Chondrocyte (in vitro differentiated cells): ENCODE results near the gene NUP50. TPM values are rescaled to one million over a fixed set of nuclear protein-coding genes. Genes with fewer than 3 reads are reported as not detected.
"Not testable (repeated sequence)": the region's sequence is repeated elsewhere in the genome, so short reads cannot be mapped to it uniquely, and the experiment has no call there.

ENCODE experiments used
- DNase-seq: peaks from one replicate; pipeline ENCODE4 v3.0.0; 2021; ENCODE audit warnings: mixed read lengths, low spot score
- H3K27ac Mint-ChIP-seq: one replicate; pipeline ENCODE4 v1.8.0; 2021; ENCODE audit warnings: mild to moderate bottlenecking, moderate library complexity, mixed read lengths; ENCODE audit not compliant: unreplicated experiment
- H3K27me3 Mint-ChIP-seq: 2 replicates; pipeline ENCODE4 v1.8.0; 2021; ENCODE audit warnings: low read depth, mixed read lengths
- H3K36me3 Mint-ChIP-seq: 2 replicates; pipeline ENCODE4 v1.8.0; 2021; ENCODE audit warnings: low read depth, mixed read lengths
- H3K4me1 Mint-ChIP-seq: 2 replicates; pipeline ENCODE4 v1.8.0; 2021; ENCODE audit warnings: low read depth, mild to moderate bottlenecking, mixed read lengths
- H3K4me3 Mint-ChIP-seq: one replicate; pipeline ENCODE4 v1.8.0; 2021; ENCODE audit warnings: mild to moderate bottlenecking, moderate library complexity, mixed read lengths; ENCODE audit not compliant: unreplicated experiment
- H3K9me3 Mint-ChIP-seq: 2 replicates; pipeline ENCODE4 v1.8.0; 2021; ENCODE audit warnings: low read depth, mixed read lengths
- total RNA-seq: library from RNA; stranded (reverse); gene quantifications from 3 replicates; pipeline ENCODE4 v1.2.1, GENCODE V29; 2021
- TF ChIP-seq, protein P1 (sequence below): fragments of 200-600 bp; sonication (generic); IDR thresholded peaks from 2 replicates; pipeline ENCODE4 v1.5.0; 2021; ENCODE audit warnings: antibody characterized with exemption, mild to moderate bottlenecking, moderate library complexity

Gene NUP50
- total RNA-seq, 1 donor from 2014 or later, result 44.1 TPM

DNA sequence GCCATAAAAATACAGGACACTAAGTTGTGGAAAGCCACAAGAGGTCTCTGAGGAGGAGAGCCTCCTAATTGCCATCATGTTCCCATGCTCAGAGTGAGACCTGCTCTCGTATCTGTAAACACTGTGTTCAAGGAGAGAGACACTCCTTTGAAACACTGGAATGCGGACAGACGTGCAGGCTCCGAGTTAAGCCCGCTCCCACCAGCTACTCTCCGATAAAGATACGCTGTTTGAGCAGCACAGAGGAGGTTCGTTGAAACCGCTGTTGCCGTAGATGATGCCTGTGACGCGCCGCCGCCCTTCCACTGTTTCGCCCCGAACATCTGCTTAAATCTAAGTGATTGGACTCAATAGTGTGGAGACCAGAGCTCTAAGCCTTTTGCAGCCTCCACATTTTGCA lies 25.1 kb downstream of the NUP50 start:
- TF ChIP-seq, protein P1, sequence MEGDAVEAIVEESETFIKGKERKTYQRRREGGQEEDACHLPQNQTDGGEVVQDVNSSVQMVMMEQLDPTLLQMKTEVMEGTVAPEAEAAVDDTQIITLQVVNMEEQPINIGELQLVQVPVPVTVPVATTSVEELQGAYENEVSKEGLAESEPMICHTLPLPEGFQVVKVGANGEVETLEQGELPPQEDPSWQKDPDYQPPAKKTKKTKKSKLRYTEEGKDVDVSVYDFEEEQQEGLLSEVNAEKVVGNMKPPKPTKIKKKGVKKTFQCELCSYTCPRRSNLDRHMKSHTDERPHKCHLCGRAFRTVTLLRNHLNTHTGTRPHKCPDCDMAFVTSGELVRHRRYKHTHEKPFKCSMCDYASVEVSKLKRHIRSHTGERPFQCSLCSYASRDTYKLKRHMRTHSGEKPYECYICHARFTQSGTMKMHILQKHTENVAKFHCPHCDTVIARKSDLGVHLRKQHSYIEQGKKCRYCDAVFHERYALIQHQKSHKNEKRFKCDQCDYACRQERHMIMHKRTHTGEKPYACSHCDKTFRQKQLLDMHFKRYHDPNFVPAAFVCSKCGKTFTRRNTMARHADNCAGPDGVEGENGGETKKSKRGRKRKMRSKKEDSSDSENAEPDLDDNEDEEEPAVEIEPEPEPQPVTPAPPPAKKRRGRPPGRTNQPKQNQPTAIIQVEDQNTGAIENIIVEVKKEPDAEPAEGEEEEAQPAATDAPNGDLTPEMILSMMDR, result no peak
- H3K4me3 Mint-ChIP-seq, result no peak overlapping the region
- H3K27ac Mint-ChIP-seq, result no peak overlapping the region
- DNase-seq, result no peak
- peaks cover 18% of the 10 kb centered on the region for H3K36me3 Mint-ChIP-seq
- peaks cover 10% of the 10 kb centered on the region for H3K4me1 Mint-ChIP-seq
- H3K9me3 Mint-ChIP-seq, result no peaks in the 10 kb centered on the region
- H3K27me3 Mint-ChIP-seq, result no peaks in the 10 kb centered on the region

DNA sequence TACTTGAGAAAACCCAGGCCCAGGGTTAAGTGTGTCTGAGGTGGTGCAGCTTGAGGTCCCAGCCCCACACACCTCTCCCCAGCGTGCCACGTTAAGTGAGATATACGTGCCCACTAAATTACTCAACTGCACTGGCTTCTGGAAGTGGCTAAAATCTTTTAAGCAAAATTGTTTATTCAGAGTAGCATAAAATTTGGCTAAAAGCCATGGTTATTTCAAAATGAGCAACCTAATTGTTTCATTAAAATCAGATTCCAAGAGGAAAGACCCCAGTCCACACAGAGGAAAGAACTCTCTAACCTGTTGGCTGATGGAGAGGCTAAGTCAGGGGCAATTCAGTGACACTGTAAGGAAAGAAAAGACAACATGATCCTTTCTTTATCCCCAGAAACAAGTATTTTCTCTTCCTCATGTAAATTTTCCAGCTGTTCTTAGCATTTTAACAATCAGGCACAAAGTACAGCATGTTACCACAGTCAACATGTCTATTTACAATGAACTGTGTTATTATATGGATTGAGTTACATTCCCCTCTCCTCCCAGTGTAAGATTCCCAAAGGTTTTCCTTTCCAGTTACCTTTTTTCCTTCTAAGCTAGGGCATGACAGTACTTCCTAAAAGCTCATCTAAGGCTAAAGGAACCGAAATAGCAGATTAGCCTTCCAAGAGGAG lies 26.6 kb downstream of the NUP50 start:
- no peak for DNase-seq
- Mint-ChIP-seq H3K27me3 (no peaks in the 10 kb centered on the region), H3K9me3 (no peaks in the 10 kb centered on the region), H3K4me3 (no peak overlapping the region), H3K4me1 (peaks cover 10% of the 10 kb centered on the region), H3K36me3 (peaks cover 10% of the 10 kb centered on the region), H3K27ac (no peak overlapping the region)
- TF ChIP-seq, protein P1, result no peak

DNA sequence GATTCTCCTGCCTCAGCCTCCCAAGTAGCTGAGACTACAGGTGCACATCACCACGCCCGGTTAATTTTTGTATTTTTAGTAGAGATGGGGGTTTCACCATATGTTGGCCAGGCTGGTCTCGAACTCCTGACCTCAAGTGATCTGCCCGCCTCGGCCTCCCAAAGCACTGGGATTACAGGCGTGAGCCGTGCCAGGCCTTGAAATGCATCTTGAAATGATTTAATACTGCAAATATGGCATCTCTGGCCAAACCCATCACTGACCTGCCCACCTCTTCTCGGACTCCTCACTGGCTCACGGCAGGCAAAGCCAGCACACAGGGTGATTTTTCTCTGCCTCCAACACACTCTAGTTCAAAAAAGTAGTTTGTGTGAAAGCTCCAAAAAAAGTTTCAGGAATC lies 28.0 kb downstream of the NUP50 start:
- H3K27ac Mint-ChIP-seq, H3K4me3 Mint-ChIP-seq, H3K27me3 Mint-ChIP-seq: not testable (repeated sequence)

DNA sequence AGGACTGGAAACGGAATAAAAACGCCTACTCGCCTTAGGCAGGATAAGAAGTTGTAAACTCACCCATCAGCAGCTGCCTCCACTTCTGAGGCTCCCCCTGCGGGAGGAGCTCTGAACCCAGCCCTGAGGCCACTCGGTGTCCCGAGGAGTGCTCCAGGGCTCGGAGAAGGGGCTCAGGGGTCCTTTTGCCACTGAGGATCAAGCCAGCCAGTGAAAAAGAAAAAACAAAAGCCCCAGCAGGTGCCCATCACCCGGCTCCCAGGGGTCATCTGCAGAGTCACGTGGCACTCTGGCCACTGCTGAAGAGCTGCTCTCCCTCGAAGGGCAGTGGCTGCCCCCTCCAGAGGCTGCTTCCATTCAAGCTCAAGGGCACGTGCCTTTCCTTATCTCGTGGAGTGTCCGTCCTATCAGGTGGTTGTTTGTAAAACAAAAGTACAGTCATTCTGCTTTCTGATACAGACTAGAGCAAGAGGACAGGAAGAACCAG lies 29.0 kb downstream of the NUP50 start:
- Mint-ChIP-seq H3K36me3 (peaks cover 16% of the 10 kb centered on the region), H3K4me1 (peaks cover 2% of the 10 kb centered on the region), H3K27ac (no peak overlapping the region), H3K4me3 (no peak overlapping the region), H3K27me3 (no peaks in the 10 kb centered on the region), H3K9me3 (no peaks in the 10 kb centered on the region)
- TF ChIP-seq, protein P1, result peak; percentile 32
- no peak for DNase-seq

More for the DNA sequence above, 28.0 kb downstream of the NUP50 start:
- H3K4me1 Mint-ChIP-seq, DNase-seq, H3K9me3 Mint-ChIP-seq: not testable (repeated sequence)
- H3K36me3 Mint-ChIP-seq, result peaks cover 13% of the 10 kb centered on the region

DNA sequence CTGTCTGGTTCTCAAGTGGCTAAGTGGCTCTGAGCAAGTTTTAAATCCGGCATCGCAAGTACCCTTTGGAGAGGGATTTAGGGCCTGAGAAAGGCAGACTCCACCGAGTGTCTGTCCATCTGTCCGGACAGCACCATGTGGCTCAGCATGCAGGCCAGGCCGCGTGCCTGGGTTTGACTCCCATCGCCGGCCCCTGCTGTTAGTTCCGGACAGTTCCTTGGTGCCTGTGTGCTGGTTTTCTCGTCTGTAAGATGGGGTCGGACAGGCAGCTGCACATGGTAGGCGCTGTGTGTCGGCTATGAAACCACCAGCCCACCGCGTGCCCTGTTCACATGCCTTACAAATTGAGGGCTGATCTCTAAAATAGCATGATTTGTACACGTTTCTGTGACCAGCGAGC lies 31.0 kb downstream of the NUP50 start:
- Mint-ChIP-seq H3K27ac (no peak overlapping the region), H3K4me1 (peaks cover 3% of the 10 kb centered on the region), H3K4me3 (no peak overlapping the region), H3K36me3 (peaks cover 27% of the 10 kb centered on the region), H3K9me3 (no peaks in the 10 kb centered on the region), H3K27me3 (no peaks in the 10 kb centered on the region)
- no peak for DNase-seq
- TF ChIP-seq, protein P1, result no peak

DNA sequence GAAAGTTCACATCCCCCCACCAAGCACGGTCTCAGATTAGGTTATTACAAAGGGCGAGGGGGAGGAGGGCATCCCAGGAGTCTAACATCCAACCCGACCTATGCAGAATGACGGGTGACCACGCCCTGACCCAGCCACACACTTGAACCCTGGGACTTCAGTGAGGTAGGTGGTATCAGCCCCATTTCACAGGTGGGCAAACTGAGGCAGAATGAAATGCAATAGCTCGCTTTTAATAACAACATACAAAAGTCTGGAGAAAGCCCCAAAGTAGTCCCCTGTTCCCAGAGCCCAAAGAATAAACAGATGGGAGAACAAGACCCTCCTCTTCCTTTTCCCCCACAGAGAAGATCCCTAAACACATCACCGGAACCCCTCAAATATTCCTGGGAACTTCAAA lies 31.9 kb downstream of the NUP50 start:
- TF ChIP-seq, protein P1, result no peak
- H3K36me3 Mint-ChIP-seq, result peaks cover 26% of the 10 kb centered on the region
- no peaks in the 10 kb centered on the region for H3K9me3 Mint-ChIP-seq
- no peak overlapping the region for H3K27ac Mint-ChIP-seq
- DNase-seq, result no peak
- no peak overlapping the region for H3K4me3 Mint-ChIP-seq
- peaks cover 8% of the 10 kb centered on the region for H3K4me1 Mint-ChIP-seq
- no peaks in the 10 kb centered on the region for H3K27me3 Mint-ChIP-seq
